SH-SY5Y (cell line): Measurements from ENCODE around the gene USP47.

Experiments used
- GATA2 ChIP-seq: IDR thresholded peaks from 2 replicates; pipeline ENCODE4 v1.6.1; 2011; ENCODE audit warnings: mild to moderate bottlenecking, low read depth, low read length
- GATA3 ChIP-seq: IDR thresholded peaks from 2 replicates; pipeline ENCODE4 v1.6.1; 2011; ENCODE audit warnings: low read depth, mild to moderate bottlenecking, low read length, moderate library complexity

USP47 gene

DNA sequence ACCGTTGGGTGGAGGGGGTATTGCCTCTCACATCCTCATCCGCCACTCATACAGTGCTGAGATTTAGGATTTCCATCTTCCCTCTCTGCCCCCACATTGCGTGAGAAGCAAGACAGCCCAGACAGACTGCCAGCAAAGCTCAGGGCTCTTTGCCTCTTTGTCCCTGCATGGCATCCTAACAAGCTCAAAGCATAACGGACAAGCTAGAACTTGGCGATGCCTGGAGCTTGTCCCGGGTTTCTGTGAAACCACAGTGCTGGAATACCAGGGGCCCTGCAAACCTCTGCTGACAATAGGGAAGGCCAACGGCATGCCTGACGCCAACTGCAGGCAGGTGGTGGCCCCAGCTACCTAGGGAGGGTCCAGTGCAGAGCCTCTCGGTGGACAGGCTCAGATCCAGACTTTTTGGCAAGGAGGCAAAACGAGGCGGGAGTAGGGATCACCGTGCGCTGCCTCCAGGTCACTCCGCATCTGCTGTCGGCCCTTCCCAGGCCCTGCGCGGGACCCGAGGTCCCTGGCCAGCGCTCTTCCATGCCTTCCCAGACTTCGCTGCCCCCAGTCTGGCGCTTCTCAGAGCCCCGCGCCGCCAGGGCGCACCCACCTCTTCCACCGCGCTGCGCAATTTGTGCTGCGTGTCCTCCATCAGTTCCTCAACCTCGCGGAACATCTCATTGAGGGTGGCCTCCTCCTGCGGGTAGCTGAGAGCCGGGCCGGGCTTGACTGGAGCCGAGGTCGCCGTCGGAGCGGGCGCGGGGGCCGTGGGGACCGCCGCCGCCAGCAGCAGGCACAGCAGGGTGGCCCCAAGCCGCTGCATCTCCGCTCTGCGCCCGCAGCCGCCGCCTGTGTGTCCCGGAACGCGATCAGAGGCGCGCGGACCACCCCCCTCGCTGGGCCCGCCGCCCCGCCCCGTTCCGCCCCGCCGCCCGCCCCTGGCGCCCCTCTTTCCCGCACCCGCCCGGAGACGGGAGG, 166.3 kb downstream of the USP47 start, which contains the start of gene DKK3:
TSS of gene DKK3 (minus strand) at position 858 of the 969 bp plus-strand sequence. CDS start at position 814, 44 bp downstream.
- TF ChIP-seq GATA3 = no peak
- no peak for TF ChIP-seq GATA2
